ENCODE results near the gene ZNF880. TPM values are rescaled to one million over a fixed set of nuclear protein-coding genes. Genes with fewer than 3 reads are reported as not detected.
A peak's percentile ranks its signal among the peaks of the same experiment; 100 is the strongest.

Gene ZNF880
- 24.2 TPM for polyA plus RNA-seq (2013, experiment 1 of 2)
- polyA plus RNA-seq (2013, experiment 2 of 2): 23.0 TPM

- Histone ChIP-seq H3K27ac (replicated peaks; ENCODE audit: low read length) (peak within 1 kb of the TSS; percentile 85), H4K8ac (ENCODE audit: low read depth, low read length) (no peak within 1 kb of the TSS), H2BK5ac (ENCODE audit: low read length) (peak within 1 kb of the TSS; percentile 67), H3K14ac (ENCODE audit: low read length) (no peak within 1 kb of the TSS), H2BK15ac (ENCODE audit: low read length) (no peak within 1 kb of the TSS), H3K4ac (ENCODE audit: low read length) (no peak within 1 kb of the TSS), H2AFZ (ENCODE audit: low read length) (peak within 1 kb of the TSS; percentile 96), H3K36me3 (replicated peaks in 1 of 2; ENCODE audit: control insufficient read depth in 2 of 2, insufficient read depth in 2 of 2, low read length in 2 of 2) (peaks cover 18 to 55% of the 10 kb centered on the region in 2 donors), H3K9me3 (replicated peaks in 1 of 2; ENCODE audit: control insufficient read depth in 2 of 2, insufficient read depth in 1 of 2, low read depth in 1 of 2, low read length in 2 of 2) (peaks cover 15 to 72% of the 10 kb centered on the region in 2 donors), H2BK12ac (ENCODE audit: low read length) (no peak within 1 kb of the TSS), H3K4me2 (ENCODE audit: insufficient read depth, low read length, poor library complexity, severe bottlenecking) (peak within 1 kb of the TSS; percentile 72), H3K9ac (ENCODE audit: low read depth, low read length, poor library complexity) (peak within 1 kb of the TSS; percentile 56), H3K4me3 (ENCODE audit: low read length in 2 of 2) (peak within 1 kb of the TSS; percentile 90 to 91), H3K79me1 (ENCODE audit: low read depth, low read length) (peaks cover 2% of the 10 kb centered on the region), H4K91ac (ENCODE audit: low read depth, low read length, poor library complexity) (no peak within 1 kb of the TSS), H3K4me1 (ENCODE audit: control insufficient read depth in 2 of 2, insufficient read depth in 1 of 2, low read depth in 1 of 2, low read length in 2 of 2) (peaks cover 0 to 5% of the 10 kb centered on the region in 2 donors), H2AK5ac (ENCODE audit: low read depth, low read length) (peak within 1 kb of the TSS; percentile 15), H3K23ac (ENCODE audit: low read depth, low read length, poor library complexity) (no peak within 1 kb of the TSS), H3K18ac (ENCODE audit: low read length) (peak within 1 kb of the TSS; percentile 24), H2BK120ac (ENCODE audit: low read depth, low read length) (no peak within 1 kb of the TSS), H3K27me3 (ENCODE audit: control insufficient read depth in 3 of 3, insufficient read depth in 3 of 3, low read depth in 1 of 3, low read length in 3 of 3) (no peaks in the 10 kb centered on the region)
- WGBS, 2 donors (ENCODE audit: extremely low coverage in 2 of 2, insufficient read length in 2 of 2, insufficient replicate concordance in 1 of 2): no CpG with 5 or more reads among the region's 52 CpGs
- peak; percentile 83 for DNase-seq (ENCODE audit: low spot score)
Observed at GRCh38 chr19:52369559-52370340, at the start of gene ZNF880. Gene ZNF880, plus strand, starts transcription at chr19:52369923. Its CDS starts 43 bp downstream, at chr19:52369966.

DNA sequence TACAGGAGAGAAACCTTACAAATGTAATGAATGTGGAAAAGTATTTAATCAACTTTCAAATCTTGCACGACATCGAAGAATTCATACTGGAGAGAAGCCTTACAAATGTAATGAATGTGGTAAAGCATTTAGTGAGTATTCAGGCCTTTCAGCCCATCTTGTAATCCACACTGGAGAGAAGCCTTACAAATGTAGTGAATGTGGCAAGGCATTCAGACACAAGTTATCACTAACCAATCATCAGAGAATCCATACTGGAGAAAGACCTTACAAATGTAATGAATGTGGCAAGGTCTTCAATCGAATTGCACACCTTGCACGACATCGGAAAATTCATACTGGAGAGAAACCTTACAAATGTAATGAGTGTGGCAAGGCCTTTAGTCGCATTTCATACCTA, 47.3 kb upstream of the ZNF880 start:
- no peak overlapping the region for H2BK120ac ChIP-seq (ENCODE audit: low read depth, low read length)
- no peaks in the 10 kb centered on the region for H3K79me1 ChIP-seq (ENCODE audit: low read depth, low read length)
- no peak overlapping the region for H3K9ac ChIP-seq (ENCODE audit: low read depth, low read length, poor library complexity)
- no peaks in the 10 kb centered on the region for H3K4me1 ChIP-seq (ENCODE audit: control insufficient read depth in 2 of 2, insufficient read depth in 1 of 2, low read depth in 1 of 2, low read length in 2 of 2)
- no peak overlapping the region for H3K23ac ChIP-seq (ENCODE audit: low read depth, low read length, poor library complexity)
- no CpG with 5 or more reads among the region's 6 CpGs for WGBS, 2 donors (ENCODE audit: extremely low coverage in 2 of 2, insufficient read length in 2 of 2, insufficient replicate concordance in 1 of 2)
- H3K36me3 ChIP-seq (replicated peaks in 1 of 2; ENCODE audit: control insufficient read depth in 2 of 2, insufficient read depth in 2 of 2, low read length in 2 of 2): peaks cover 32 to 82% of the 10 kb centered on the region in 2 donors
- no peak for DNase-seq (ENCODE audit: low spot score)
- H2BK15ac ChIP-seq (ENCODE audit: low read length): no peak overlapping the region
- no peak overlapping the region for H3K4me2 ChIP-seq (ENCODE audit: insufficient read depth, low read length, poor library complexity, severe bottlenecking)
- no peak overlapping the region for H2BK12ac ChIP-seq (ENCODE audit: low read length)
- H4K91ac ChIP-seq (ENCODE audit: low read depth, low read length, poor library complexity): no peak overlapping the region
- H3K4me3 ChIP-seq (ENCODE audit: low read length in 2 of 2): no peak overlapping the region
- no peak overlapping the region for H3K18ac ChIP-seq (ENCODE audit: low read length)
- H2AFZ ChIP-seq (ENCODE audit: low read length): no peak overlapping the region
- no peak overlapping the region for H3K4ac ChIP-seq (ENCODE audit: low read length)
- no peak overlapping the region for H2BK5ac ChIP-seq (ENCODE audit: low read length)
- H2AK5ac ChIP-seq (ENCODE audit: low read depth, low read length): no peak overlapping the region
- H3K9me3 ChIP-seq (replicated peaks in 1 of 2; ENCODE audit: control insufficient read depth in 2 of 2, insufficient read depth in 1 of 2, low read depth in 1 of 2, low read length in 2 of 2): peaks cover 47 to 93% of the 10 kb centered on the region in 2 donors
- no peak overlapping the region for H3K27ac ChIP-seq (replicated peaks; ENCODE audit: low read length)
- H4K8ac ChIP-seq (ENCODE audit: low read depth, low read length): no peak overlapping the region
- H3K27me3 ChIP-seq (ENCODE audit: control insufficient read depth in 3 of 3, insufficient read depth in 3 of 3, low read depth in 1 of 3, low read length in 3 of 3): no peaks in the 10 kb centered on the region
- no peak overlapping the region for H3K14ac ChIP-seq (ENCODE audit: low read length)

DNA sequence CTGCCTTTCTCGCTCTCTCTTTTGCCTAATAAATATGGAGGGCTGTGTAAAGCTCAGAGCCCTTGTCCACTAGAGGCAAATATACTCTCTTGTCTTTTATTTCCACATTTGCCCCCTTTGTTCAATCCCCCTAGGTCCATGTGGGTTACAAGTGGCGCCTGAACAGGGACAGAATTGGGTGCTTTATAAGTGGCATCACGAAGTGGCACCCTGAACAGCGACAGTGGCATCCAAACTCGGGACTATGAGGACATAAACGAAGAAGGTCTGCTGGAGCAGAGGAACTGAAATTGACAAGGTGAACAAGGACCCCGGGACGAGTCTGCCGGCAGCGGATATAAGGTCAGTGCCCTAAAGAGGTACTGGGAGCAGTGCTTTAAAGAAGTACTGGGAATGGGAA, 38.0 kb upstream of the ZNF880 start:
- Histone ChIP-seq H3K4me2 (ENCODE audit: insufficient read depth, low read length, poor library complexity, severe bottlenecking) (no peak overlapping the region), H3K14ac (ENCODE audit: low read length) (no peak overlapping the region), H2BK15ac (ENCODE audit: low read length) (no peak overlapping the region), H3K9ac (ENCODE audit: low read depth, low read length, poor library complexity) (no peak overlapping the region), H3K4me1 (ENCODE audit: control insufficient read depth in 2 of 2, insufficient read depth in 1 of 2, low read depth in 1 of 2, low read length in 2 of 2) (no peaks in the 10 kb centered on the region), H2BK120ac (ENCODE audit: low read depth, low read length) (no peak overlapping the region), H3K79me1 (ENCODE audit: low read depth, low read length) (peaks cover 1% of the 10 kb centered on the region), H2AFZ (ENCODE audit: low read length) (no peak overlapping the region), H3K9me3 (replicated peaks in 1 of 2; ENCODE audit: control insufficient read depth in 2 of 2, insufficient read depth in 1 of 2, low read depth in 1 of 2, low read length in 2 of 2) (peaks cover 28 to 42% of the 10 kb centered on the region in 2 donors), H4K91ac (ENCODE audit: low read depth, low read length, poor library complexity) (no peak overlapping the region), H3K36me3 (replicated peaks in 1 of 2; ENCODE audit: control insufficient read depth in 2 of 2, insufficient read depth in 2 of 2, low read length in 2 of 2) (no peaks in the 10 kb centered on the region), H3K18ac (ENCODE audit: low read length) (no peak overlapping the region), H3K4ac (ENCODE audit: low read length) (no peak overlapping the region), H3K23ac (ENCODE audit: low read depth, low read length, poor library complexity) (no peak overlapping the region), H3K27me3 (ENCODE audit: control insufficient read depth in 3 of 3, insufficient read depth in 3 of 3, low read depth in 1 of 3, low read length in 3 of 3) (no peaks in the 10 kb centered on the region), H3K4me3 (ENCODE audit: low read length in 2 of 2) (no peak overlapping the region), H4K8ac (ENCODE audit: low read depth, low read length) (no peak overlapping the region), H2BK5ac (ENCODE audit: low read length) (no peak overlapping the region), H2BK12ac (ENCODE audit: low read length) (no peak overlapping the region), H3K27ac (replicated peaks; ENCODE audit: low read length) (no peak overlapping the region), H2AK5ac (ENCODE audit: low read depth, low read length) (no peak overlapping the region)
- no CpG with 5 or more reads among the region's 10 CpGs for WGBS, 2 donors (ENCODE audit: extremely low coverage in 2 of 2, insufficient read length in 2 of 2, insufficient replicate concordance in 1 of 2)
- no peak for DNase-seq (ENCODE audit: low spot score)

DNA sequence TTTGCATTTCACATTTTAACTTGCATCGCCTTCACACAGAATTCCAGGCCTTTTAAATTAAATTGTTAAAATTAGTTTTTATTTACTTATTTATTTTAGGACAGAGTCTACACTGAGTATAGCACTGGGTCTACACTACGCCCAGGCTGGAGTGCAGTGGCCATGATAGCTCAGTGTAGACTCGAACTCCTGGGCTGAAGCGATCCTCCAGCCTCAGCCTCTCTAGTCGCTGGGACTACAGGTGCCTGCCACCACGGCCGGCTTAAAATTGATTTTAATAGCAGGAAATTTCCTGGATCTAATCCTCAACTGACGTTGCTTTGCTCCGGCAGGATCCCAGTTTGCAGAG, 34.0 kb upstream of the ZNF880 start:
- Histone ChIP-seq H2AK5ac (ENCODE audit: low read depth, low read length) (no peak overlapping the region), H3K4me2 (ENCODE audit: insufficient read depth, low read length, poor library complexity, severe bottlenecking) (peak overlapping the region; percentile 74), H4K91ac (ENCODE audit: low read depth, low read length, poor library complexity) (no peak overlapping the region), H3K27me3 (ENCODE audit: control insufficient read depth in 3 of 3, insufficient read depth in 3 of 3, low read depth in 1 of 3, low read length in 3 of 3) (no peaks in the 10 kb centered on the region), H3K9me3 (replicated peaks in 1 of 2; ENCODE audit: control insufficient read depth in 2 of 2, insufficient read depth in 1 of 2, low read depth in 1 of 2, low read length in 2 of 2) (peaks cover 17 to 44% of the 10 kb centered on the region in 2 donors), H2BK120ac (ENCODE audit: low read depth, low read length) (no peak overlapping the region), H3K79me1 (ENCODE audit: low read depth, low read length) (peaks cover 1% of the 10 kb centered on the region), H3K27ac (replicated peaks; ENCODE audit: low read length) (no peak overlapping the region), H3K4me3 (ENCODE audit: low read length in 2 of 2) (peak overlapping the region; percentile 69 to 97), H4K8ac (ENCODE audit: low read depth, low read length) (no peak overlapping the region), H3K36me3 (replicated peaks in 1 of 2; ENCODE audit: control insufficient read depth in 2 of 2, insufficient read depth in 2 of 2, low read length in 2 of 2) (peaks cover 4 to 23% of the 10 kb centered on the region in 2 donors), H3K9ac (ENCODE audit: low read depth, low read length, poor library complexity) (no peak overlapping the region), H3K18ac (ENCODE audit: low read length) (peak overlapping the region; percentile 55), H2BK5ac (ENCODE audit: low read length) (no peak overlapping the region), H2AFZ (ENCODE audit: low read length) (peak overlapping the region; percentile 89), H3K4ac (ENCODE audit: low read length) (no peak overlapping the region), H3K23ac (ENCODE audit: low read depth, low read length, poor library complexity) (no peak overlapping the region), H3K14ac (ENCODE audit: low read length) (no peak overlapping the region), H2BK12ac (ENCODE audit: low read length) (no peak overlapping the region), H2BK15ac (ENCODE audit: low read length) (no peak overlapping the region), H3K4me1 (ENCODE audit: control insufficient read depth in 2 of 2, insufficient read depth in 1 of 2, low read depth in 1 of 2, low read length in 2 of 2) (peaks cover 1 to 4% of the 10 kb centered on the region in 2 donors)
- no CpG with 5 or more reads among the region's 9 CpGs for WGBS, 2 donors (ENCODE audit: extremely low coverage in 2 of 2, insufficient read length in 2 of 2, insufficient replicate concordance in 1 of 2)
- no peak for DNase-seq (ENCODE audit: low spot score)

All from neuronal stem cell (in vitro differentiated cells).